ENCODE results near the gene RNU1-2.

DNA sequence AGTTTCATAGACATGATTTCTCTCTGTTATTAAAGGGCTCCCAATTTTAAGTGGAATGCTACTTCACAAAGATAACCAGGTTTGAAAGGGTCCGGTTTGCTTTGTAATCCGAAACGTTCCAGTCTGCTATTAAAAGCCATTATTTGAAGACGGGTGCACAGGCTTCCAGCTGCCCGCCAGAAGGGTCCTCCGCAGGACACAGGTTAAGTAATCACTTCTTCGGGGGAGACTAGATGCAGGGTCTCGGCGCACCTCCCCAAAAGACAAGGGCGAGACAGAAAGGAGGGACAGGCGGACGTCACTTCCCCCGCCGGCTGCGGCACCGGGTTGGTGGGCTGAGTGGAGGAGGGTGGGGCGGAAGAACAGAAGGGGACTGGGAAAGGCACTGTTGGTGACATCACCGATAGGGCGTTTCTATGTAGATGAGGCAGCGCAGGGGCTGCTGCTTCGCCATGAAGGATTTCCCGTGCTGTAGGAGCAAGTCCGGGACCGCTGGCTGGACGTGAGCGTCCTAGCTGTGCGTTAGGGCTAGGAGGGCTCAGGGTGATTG, 8.9 kb downstream of the RNU1-2 start:
- TF ChIP-seq POLR2A (IDR thresholded peaks at IDR 0.05), result no peak
- TF ChIP-seq, protein P1, sequence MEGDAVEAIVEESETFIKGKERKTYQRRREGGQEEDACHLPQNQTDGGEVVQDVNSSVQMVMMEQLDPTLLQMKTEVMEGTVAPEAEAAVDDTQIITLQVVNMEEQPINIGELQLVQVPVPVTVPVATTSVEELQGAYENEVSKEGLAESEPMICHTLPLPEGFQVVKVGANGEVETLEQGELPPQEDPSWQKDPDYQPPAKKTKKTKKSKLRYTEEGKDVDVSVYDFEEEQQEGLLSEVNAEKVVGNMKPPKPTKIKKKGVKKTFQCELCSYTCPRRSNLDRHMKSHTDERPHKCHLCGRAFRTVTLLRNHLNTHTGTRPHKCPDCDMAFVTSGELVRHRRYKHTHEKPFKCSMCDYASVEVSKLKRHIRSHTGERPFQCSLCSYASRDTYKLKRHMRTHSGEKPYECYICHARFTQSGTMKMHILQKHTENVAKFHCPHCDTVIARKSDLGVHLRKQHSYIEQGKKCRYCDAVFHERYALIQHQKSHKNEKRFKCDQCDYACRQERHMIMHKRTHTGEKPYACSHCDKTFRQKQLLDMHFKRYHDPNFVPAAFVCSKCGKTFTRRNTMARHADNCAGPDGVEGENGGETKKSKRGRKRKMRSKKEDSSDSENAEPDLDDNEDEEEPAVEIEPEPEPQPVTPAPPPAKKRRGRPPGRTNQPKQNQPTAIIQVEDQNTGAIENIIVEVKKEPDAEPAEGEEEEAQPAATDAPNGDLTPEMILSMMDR (IDR thresholded peaks at IDR 0.05 in 4 of 5, conservative IDR thresholded peaks at IDR 0.05 in 1 of 5), result no peak

Measured in gastrocnemius medialis (tissue), 4 donors.